HG02610 (cell line): ENCODE data around the gene LMAN2.

ENCODE experiments used
- ATAC-seq: cut with Tn5 transposase; IDR thresholded peaks from one replicate; pipeline ENCODE4 v1.9.1; 2021; ENCODE audit warnings: mild to moderate bottlenecking, moderate library complexity; ENCODE audit not compliant: unreplicated experiment

LMAN2 gene

GRCh38 chr5:177351392-177352329 lies at the start of gene LMAN2:
LMAN2 (minus strand) TSS chr5:177351668; CDS start chr5:177351647, 21 bp downstream.
- ATAC-seq = peak; percentile 94

- no peak for ATAC-seq
These were observed 48.8 kb upstream of the LMAN2 start, which contains the start of gene PFN3 for GRCh38 chr5:177399997-177400868. PFN3 (minus strand) TSS chr5:177400661; CDS start chr5:177400576, 85 bp downstream.

GRCh38 chr5:177397875-177398390 lies 46.5 kb upstream of the LMAN2 start:
- ATAC-seq = no peak

- ATAC-seq = no peak
These were observed 45.3 kb upstream of the LMAN2 start for GRCh38 chr5:177396807-177397206.

- no peak for ATAC-seq
These were observed 44.6 kb upstream of the LMAN2 start for GRCh38 chr5:177396078-177396477.

GRCh38 chr5:177393990-177394389 lies 42.5 kb upstream of the LMAN2 start:
- ATAC-seq = no peak

GRCh38 chr5:177393206-177393765 lies 41.8 kb upstream of the LMAN2 start:
- ATAC-seq = no peak

GRCh38 chr5:177392765-177393164 lies 41.3 kb upstream of the LMAN2 start:
- ATAC-seq = no peak

GRCh38 chr5:177390363-177391300 lies 39.2 kb upstream of the LMAN2 start:
- ATAC-seq = peak; percentile 42

- no peak for ATAC-seq
These were observed 38.0 kb upstream of the LMAN2 start for GRCh38 chr5:177389241-177390169.

GRCh38 chr5:177388521-177389052 lies 37.1 kb upstream of the LMAN2 start:
- no peak for ATAC-seq

GRCh38 chr5:177387405-177387804 lies 35.9 kb upstream of the LMAN2 start:
- ATAC-seq = no peak

GRCh38 chr5:177386542-177386941 lies 35.1 kb upstream of the LMAN2 start:
- no peak for ATAC-seq

GRCh38 chr5:177385720-177386119 lies 34.3 kb upstream of the LMAN2 start:
- no peak for ATAC-seq

- no peak for ATAC-seq
These were observed 32.7 kb upstream of the LMAN2 start, which contains the start of gene SLC34A1 for GRCh38 chr5:177384134-177384533. SLC34A1 (plus strand) TSS chr5:177384434; CDS start chr5:177385742, 1,308 bp downstream.

- ATAC-seq = no peak
These were observed 31.7 kb upstream of the LMAN2 start for GRCh38 chr5:177383181-177383580.

GRCh38 chr5:177382423-177383029 lies 31.1 kb upstream of the LMAN2 start:
- ATAC-seq = no peak

GRCh38 chr5:177380805-177381126 lies 29.3 kb upstream of the LMAN2 start:
- ATAC-seq = no peak
